Osteoblast (primary cell): ENCODE data around the gene PRDX4. TPM values are rescaled to one million over a fixed set of nuclear protein-coding genes. Genes with fewer than 3 reads are reported as not detected.

Experiments used
- DNase-seq: peaks from one replicate; pipeline ENCODE4 v3.0.0; 2011; ENCODE audit warnings: low spot score, mixed read lengths; ENCODE audit not compliant: insufficient read length; ENCODE audit errors: missing footprints
- H2AFZ ChIP-seq: 2 replicates; pipeline ENCODE4 v1.6.0; 2011; ENCODE audit warnings: mild to moderate bottlenecking, low read length
- H3K27ac ChIP-seq: 2 replicates; pipeline ENCODE4 v1.5.1; 2011; ENCODE audit warnings: mild to moderate bottlenecking, low read depth, low read length, moderate library complexity
- H3K27me3 ChIP-seq: 2 replicates; pipeline ENCODE4 v1.6.0; 2012; ENCODE audit warnings: mild to moderate bottlenecking, control low read depth, inconsistent platforms, low read length, moderate library complexity; ENCODE audit not compliant: insufficient read depth
- H3K36me3 ChIP-seq: 2 replicates; pipeline ENCODE4 v1.5.1; 2011; ENCODE audit warnings: mild to moderate bottlenecking, low read length, control low read depth, moderate library complexity; ENCODE audit not compliant: insufficient read depth
- H3K4me1 ChIP-seq: 2 replicates; pipeline ENCODE4 v1.5.1; 2011; ENCODE audit warnings: mild to moderate bottlenecking, low read length, control low read depth, moderate library complexity; ENCODE audit not compliant: insufficient read depth
- H3K4me2 ChIP-seq: 2 replicates; pipeline ENCODE4 v1.6.0; 2011; ENCODE audit warnings: mild to moderate bottlenecking, low read length; ENCODE audit not compliant: insufficient read depth
- H3K4me3 ChIP-seq: fragments of 200-600 bp; sonication (generic); 3 replicates; pipeline ENCODE4 v1.5.1; 2012; ENCODE audit warnings: mild to moderate bottlenecking, low read length, inconsistent platforms; ENCODE audit not compliant: insufficient read depth
- H3K79me2 ChIP-seq: 2 replicates; pipeline ENCODE4 v1.6.0; 2012; ENCODE audit warnings: mild to moderate bottlenecking, low read length, control low read depth, inconsistent platforms; ENCODE audit not compliant: insufficient read depth
- H3K9me3 ChIP-seq: 2 replicates; pipeline ENCODE4 v1.5.1; 2011; ENCODE audit warnings: low read depth, low read length, control low read depth
- H4K20me1 ChIP-seq: 2 replicates; pipeline ENCODE4 v1.6.0; 2012; ENCODE audit warnings: mild to moderate bottlenecking, low read length, control low read depth; ENCODE audit not compliant: insufficient read depth
- total RNA-seq: library from RNA; depleted of rRNA; stranded (reverse); fragments of >200 nt; gene quantifications from 2 replicates; pipeline ENCODE4 v1.2.3, GENCODE V29; 2012
- TF ChIP-seq, protein P1 (sequence below): IDR thresholded peaks from 2 replicates; pipeline ENCODE4 v1.5.1; 2011; ENCODE audit warnings: mild to moderate bottlenecking, low read depth, low read length, moderate library complexity; ENCODE audit errors: extremely low read depth

PRDX4 gene
- total RNA-seq, 1 donor, result 284 TPM

DNA sequence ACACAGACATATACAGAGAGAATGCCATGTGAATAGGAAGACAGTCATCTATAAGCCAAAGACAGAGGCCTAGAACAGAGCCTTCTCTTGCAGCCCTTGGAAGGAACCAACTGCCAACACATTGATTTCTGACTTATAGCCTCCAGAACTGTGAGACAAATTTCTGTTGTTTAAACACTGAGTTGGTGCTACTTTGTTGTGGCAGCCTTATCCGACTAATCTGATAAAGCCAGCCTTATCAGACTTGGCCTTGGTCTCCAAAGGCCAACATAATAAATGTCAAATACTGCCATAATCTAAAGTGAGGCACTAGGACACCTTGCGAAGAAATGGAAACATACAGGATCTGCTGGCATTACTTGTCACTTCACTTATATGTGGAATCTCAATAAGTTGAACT is 24.3 kb upstream of the PRDX4 start:
- no peak for DNase-seq
- Histone ChIP-seq H3K4me1 (no peaks in the 10 kb centered on the region), H3K9me3 (no peaks in the 10 kb centered on the region), H3K27me3 (no peaks in the 10 kb centered on the region), H3K27ac (no peak overlapping the region), H2AFZ (no peak overlapping the region), H4K20me1 (no peaks in the 10 kb centered on the region), H3K4me3 (no peak overlapping the region), H3K36me3 (no peaks in the 10 kb centered on the region), H3K4me2 (no peak overlapping the region), H3K79me2 (no peaks in the 10 kb centered on the region)
- TF ChIP-seq, protein P1, sequence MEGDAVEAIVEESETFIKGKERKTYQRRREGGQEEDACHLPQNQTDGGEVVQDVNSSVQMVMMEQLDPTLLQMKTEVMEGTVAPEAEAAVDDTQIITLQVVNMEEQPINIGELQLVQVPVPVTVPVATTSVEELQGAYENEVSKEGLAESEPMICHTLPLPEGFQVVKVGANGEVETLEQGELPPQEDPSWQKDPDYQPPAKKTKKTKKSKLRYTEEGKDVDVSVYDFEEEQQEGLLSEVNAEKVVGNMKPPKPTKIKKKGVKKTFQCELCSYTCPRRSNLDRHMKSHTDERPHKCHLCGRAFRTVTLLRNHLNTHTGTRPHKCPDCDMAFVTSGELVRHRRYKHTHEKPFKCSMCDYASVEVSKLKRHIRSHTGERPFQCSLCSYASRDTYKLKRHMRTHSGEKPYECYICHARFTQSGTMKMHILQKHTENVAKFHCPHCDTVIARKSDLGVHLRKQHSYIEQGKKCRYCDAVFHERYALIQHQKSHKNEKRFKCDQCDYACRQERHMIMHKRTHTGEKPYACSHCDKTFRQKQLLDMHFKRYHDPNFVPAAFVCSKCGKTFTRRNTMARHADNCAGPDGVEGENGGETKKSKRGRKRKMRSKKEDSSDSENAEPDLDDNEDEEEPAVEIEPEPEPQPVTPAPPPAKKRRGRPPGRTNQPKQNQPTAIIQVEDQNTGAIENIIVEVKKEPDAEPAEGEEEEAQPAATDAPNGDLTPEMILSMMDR, result no peak

DNA sequence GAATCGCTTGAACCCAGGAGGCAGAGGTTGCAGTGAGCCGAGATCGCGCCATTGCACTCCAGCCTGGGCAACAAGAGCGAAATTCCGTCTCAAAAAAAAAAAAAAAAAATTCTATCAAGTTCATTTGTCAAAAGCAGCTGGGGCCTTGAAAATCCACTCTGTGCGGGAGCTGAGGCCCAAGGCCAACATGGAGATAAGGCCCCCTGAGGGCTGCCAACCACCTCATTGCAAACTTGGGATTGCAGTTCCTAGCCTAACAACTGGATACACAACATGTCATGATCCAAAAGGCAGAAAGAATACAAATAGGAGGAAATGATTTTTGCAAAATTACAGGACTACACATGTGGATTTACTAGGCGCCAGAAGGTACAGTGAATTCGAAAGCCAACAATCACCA is 22.5 kb upstream of the PRDX4 start:
- Histone ChIP-seq H2AFZ (no peak overlapping the region), H3K27ac (no peak overlapping the region), H3K79me2 (no peaks in the 10 kb centered on the region), H3K4me2 (no peak overlapping the region), H3K36me3 (no peaks in the 10 kb centered on the region), H3K4me3 (no peak overlapping the region), H3K9me3 (no peaks in the 10 kb centered on the region), H3K27me3 (no peaks in the 10 kb centered on the region), H4K20me1 (no peaks in the 10 kb centered on the region), H3K4me1 (no peaks in the 10 kb centered on the region)
- TF ChIP-seq, protein P1, result no peak
- DNase-seq, result no peak

DNA sequence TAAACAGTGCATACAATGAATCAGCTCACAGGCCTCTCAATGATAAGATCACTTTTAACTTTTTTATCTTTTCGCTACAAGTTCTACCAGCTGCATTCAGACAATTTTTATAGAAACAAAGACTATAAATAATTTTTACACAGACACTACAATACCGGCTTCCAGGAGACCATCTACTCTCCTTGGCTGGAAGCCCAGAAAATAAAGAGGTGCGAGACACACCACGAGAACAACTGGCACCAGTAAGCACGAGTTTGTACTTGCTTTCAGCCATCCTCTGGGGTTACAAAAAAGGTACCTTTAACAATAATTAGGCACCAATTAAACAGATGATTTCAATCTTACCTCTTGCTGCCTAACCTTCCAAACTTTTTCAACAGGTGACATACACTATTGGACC is 11.2 kb upstream of the PRDX4 start:
- H3K79me2 ChIP-seq, result no peaks in the 10 kb centered on the region
- H3K4me2 ChIP-seq, result no peak overlapping the region
- DNase-seq, result no peak
- H2AFZ ChIP-seq, result no peak overlapping the region
- TF ChIP-seq, protein P1, result no peak
- H3K9me3 ChIP-seq, result no peaks in the 10 kb centered on the region
- no peak overlapping the region for H3K4me3 ChIP-seq
- H3K27me3 ChIP-seq, result peaks cover 4% of the 10 kb centered on the region
- no peaks in the 10 kb centered on the region for H3K36me3 ChIP-seq
- no peaks in the 10 kb centered on the region for H4K20me1 ChIP-seq
- no peaks in the 10 kb centered on the region for H3K4me1 ChIP-seq
- H3K27ac ChIP-seq, result no peak overlapping the region

DNA sequence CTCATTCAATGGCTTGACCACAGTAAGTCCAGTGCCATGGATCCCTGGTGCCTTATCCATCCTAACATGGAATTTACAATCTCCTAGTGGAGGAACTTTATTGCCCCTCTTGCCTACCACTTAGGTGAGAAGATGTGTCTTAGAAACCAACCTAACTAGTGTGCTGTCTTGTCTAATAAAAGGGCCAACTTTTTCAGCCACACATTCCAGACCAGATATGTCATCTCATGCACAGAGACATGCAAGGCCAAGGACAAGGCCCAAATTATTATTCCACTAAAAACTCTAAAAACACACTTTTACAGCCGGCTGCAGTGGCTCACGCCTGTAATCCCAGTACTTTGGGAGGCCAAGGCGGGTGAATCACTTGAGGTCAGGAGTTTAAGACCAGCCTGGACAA is 10.6 kb upstream of the PRDX4 start:
- no peaks in the 10 kb centered on the region for H3K4me1 ChIP-seq
- peak; percentile 38 for DNase-seq

More for the DNA sequence above, 10.6 kb upstream of the PRDX4 start:
- no peaks in the 10 kb centered on the region for H4K20me1 ChIP-seq
- TF ChIP-seq, protein P1, result no peak
- H2AFZ ChIP-seq, result no peak overlapping the region
- H3K4me3 ChIP-seq, result no peak overlapping the region
- H3K27ac ChIP-seq, result no peak overlapping the region
- no peak overlapping the region for H3K4me2 ChIP-seq
- H3K36me3 ChIP-seq, result no peaks in the 10 kb centered on the region
- peaks cover 4% of the 10 kb centered on the region for H3K27me3 ChIP-seq
- H3K79me2 ChIP-seq, result no peaks in the 10 kb centered on the region
- H3K9me3 ChIP-seq, result no peaks in the 10 kb centered on the region
